Activated naive CD4-positive, alpha-beta T cell (primary cell): ENCODE data around the gene CYBRD1.
"Not testable (repeated sequence)": the region's sequence is repeated elsewhere in the genome, so short reads cannot be mapped to it uniquely, and the experiment has no call there.

Experiments
- DNase-seq, 4 experiments: peaks; one replicate each; lab custom pipeline; 2025; lab: John Stamatoyannopoulos, UW

The CYBRD1 gene

GRCh38 chr2:171515672-171516298 lies 6.5 kb upstream of the CYBRD1 start:
- DNase-seq = no peak

- no peak for DNase-seq
These were observed 5.5 kb upstream of the CYBRD1 start for GRCh38 chr2:171516793-171517192.

- no peak for DNase-seq
These were observed 1.8 kb upstream of the CYBRD1 start for GRCh38 chr2:171520471-171520870.

GRCh38 chr2:171521361-171522051 lies 768 bp upstream of the CYBRD1 start:
- DNase-seq = no peak

- DNase-seq = no peak
These were observed 464 bp downstream of the CYBRD1 start for GRCh38 chr2:171522788-171523087.

- no peak for DNase-seq
These were observed 1.1 kb downstream of the CYBRD1 start for GRCh38 chr2:171523088-171524017.

GRCh38 chr2:171524018-171524401 lies 1.7 kb downstream of the CYBRD1 start:
- no peak for DNase-seq

GRCh38 chr2:171529914-171530313 lies 7.6 kb downstream of the CYBRD1 start:
- DNase-seq = no peak

GRCh38 chr2:171530378-171530777 lies 8.1 kb downstream of the CYBRD1 start:
- DNase-seq = no peak

- DNase-seq = not testable (repeated sequence)
These were observed 8.6 kb downstream of the CYBRD1 start for GRCh38 chr2:171530859-171531258.

- no peak for DNase-seq
These were observed 9.0 kb downstream of the CYBRD1 start for GRCh38 chr2:171531291-171531690.

GRCh38 chr2:171531836-171532450 lies 9.7 kb downstream of the CYBRD1 start:
- DNase-seq = no peak

- DNase-seq = no peak
These were observed 11.1 kb downstream of the CYBRD1 start for GRCh38 chr2:171533331-171533730.

- not testable (repeated sequence) for DNase-seq
These were observed 13.3 kb downstream of the CYBRD1 start for GRCh38 chr2:171535528-171535927.

GRCh38 chr2:171540437-171540836 lies 18.2 kb downstream of the CYBRD1 start:
- DNase-seq = no peak

- DNase-seq = no peak
These were observed 19.1 kb downstream of the CYBRD1 start for GRCh38 chr2:171541202-171541887.

GRCh38 chr2:171545086-171545485 lies 22.8 kb downstream of the CYBRD1 start:
- DNase-seq = no peak

GRCh38 chr2:171547256-171547655 lies 25.0 kb downstream of the CYBRD1 start:
- no peak for DNase-seq

- no peak for DNase-seq
These were observed 25.4 kb downstream of the CYBRD1 start for GRCh38 chr2:171547720-171548119.

GRCh38 chr2:171550613-171551012 lies 28.3 kb downstream of the CYBRD1 start:
- DNase-seq = no peak

- DNase-seq = no peak
These were observed 29.6 kb downstream of the CYBRD1 start for GRCh38 chr2:171551836-171552235.

- DNase-seq = no peak
These were observed 31.0 kb downstream of the CYBRD1 start for GRCh38 chr2:171553236-171553635.
